Right ventricle myocardium superior (tissue), 1 donor: ENCODE results near the gene ZNF605. TPM values are rescaled to one million over a fixed set of nuclear protein-coding genes. Genes with fewer than 3 reads are reported as not detected.
"Not testable (repeated sequence)": the region's sequence is repeated elsewhere in the genome, so short reads cannot be mapped to it uniquely, and the experiment has no call there.

Source experiments
- ATAC-seq: fragments of 200-7000 bp; cut with Tn5 transposase; one replicate; pipeline ENCODE4 v1.9.1; 2020; ENCODE audit warnings: mild to moderate bottlenecking; ENCODE audit not compliant: poor library complexity
- DNase-seq: peaks from one replicate; pipeline ENCODE4 v3.0.0-alpha.2; 2020
- intact Hi-C: fragments of 100-400 bp; cut with DNase I; formaldehyde crosslinking; loops from one replicate; pipeline ENCODE4 v1.11.2; 2022
- total RNA-seq: library from RNA; stranded (reverse); fragmentation: NEBNext Ultra II Directional; extraction: Animal tissue kit (Norgen Biotek cat#: 25700); gene quantifications from one replicate; pipeline ENCODE4 v1.2.1, GENCODE V29; 2021
- donor health status: DM: no; HTN: yes; CAD: no; lungs with severe emphysema.

ZNF605 gene
- total RNA-seq, 1 donor from 2014 or later, result 11.1 TPM

- ATAC-seq (no peak), DNase-seq (no peak)
- intact Hi-C loops, result no loop called here
Measured at GRCh38 chr12:132921685-132922084, 34.4 kb downstream of the ZNF605 start.

GRCh38 chr12:132918680-132919079, 37.4 kb downstream of the ZNF605 start:
- intact Hi-C loops, result no loop called here
- ATAC-seq, result no peak

GRCh38 chr12:132909030-132909368, 47.1 kb downstream of the ZNF605 start:
- intact Hi-C loops, result no loop called here
- DNase-seq (no peak), ATAC-seq (peak; percentile 7)

More at GRCh38 chr12:132918680-132919079, 37.4 kb downstream of the ZNF605 start:
- no peak for DNase-seq

GRCh38 chr12:132908145-132909029, 47.7 kb downstream of the ZNF605 start:
- intact Hi-C loops, result no loop called here
- ATAC-seq (peak; percentile 95), DNase-seq (peak; percentile 96)

GRCh38 chr12:132907789-132908144, 48.3 kb downstream of the ZNF605 start:
- ATAC-seq, DNase-seq, intact Hi-C loops: not testable (repeated sequence)

GRCh38 chr12:132907216-132907615, 48.9 kb downstream of the ZNF605 start:
- DNase-seq (no peak), ATAC-seq (no peak)
- intact Hi-C loops, result no loop called here

GRCh38 chr12:132904718-132905328, 51.3 kb downstream of the ZNF605 start:
- intact Hi-C loops, result no loop called here
- DNase-seq (peak; percentile 92), ATAC-seq (peak; percentile 45)

GRCh38 chr12:132899033-132899432, 57.1 kb downstream of the ZNF605 start:
- DNase-seq (no peak), ATAC-seq (no peak)
- intact Hi-C loops, result no loop called here

- ATAC-seq (no peak), DNase-seq (no peak)
- intact Hi-C loops, result no loop called here
Measured at GRCh38 chr12:132888852-132889251, 67.3 kb downstream of the ZNF605 start.

GRCh38 chr12:132887513-132888351, 68.4 kb downstream of the ZNF605 start, which contains the start of gene CHFR:
Gene CHFR (minus strand): TSS chr12:132887605. CDS start chr12:132887328, 277 bp downstream.
- DNase-seq (peak; percentile 98), ATAC-seq (peak; percentile 100)
- intact Hi-C loops, result no loop called here

GRCh38 chr12:132886529-132887477, 69.3 kb downstream of the ZNF605 start:
- peak; percentile 48 for DNase-seq
- intact Hi-C loops, result no loop called here

GRCh38 chr12:132881818-132882217, 74.3 kb downstream of the ZNF605 start:
- DNase-seq (no peak), ATAC-seq (no peak)
- intact Hi-C loops, result no loop called here

More at GRCh38 chr12:132886529-132887477, 69.3 kb downstream of the ZNF605 start:
- ATAC-seq, result no peak

- DNase-seq, ATAC-seq, intact Hi-C loops: not testable (repeated sequence)
Measured at GRCh38 chr12:132874620-132875019, 81.5 kb downstream of the ZNF605 start.

GRCh38 chr12:132874175-132874574, 81.9 kb downstream of the ZNF605 start:
- DNase-seq (no peak), ATAC-seq (no peak)
- intact Hi-C loops, result no loop called here

- ATAC-seq, result no peak
- no peak for DNase-seq
- intact Hi-C loops, result no loop called here
Measured at GRCh38 chr12:132873724-132874123, 82.4 kb downstream of the ZNF605 start.

- intact Hi-C loops, result no loop called here
- no peak for DNase-seq
- no peak for ATAC-seq
Measured at GRCh38 chr12:132872975-132873421, 83.1 kb downstream of the ZNF605 start.

GRCh38 chr12:132872073-132872855, 83.8 kb downstream of the ZNF605 start:
- DNase-seq (no peak), ATAC-seq (no peak)
- intact Hi-C loops, result no loop called here
